WTC11 (cell line): ENCODE measurements around the gene TNFRSF1B. TPM values are rescaled to one million over a fixed set of nuclear protein-coding genes. Genes with fewer than 3 reads are reported as not detected.

Source experiments
- ATAC-seq: fragments of 200-7000 bp; cut with Tn5 transposase; 2 replicates; pipeline ENCODE4 v1.10.0; 2021; ENCODE audit warnings: mild to moderate bottlenecking, moderate library complexity
- CTCF ChIA-PET: fragments of 300-600 bp; sonication (Branson Sonifier 250); formaldehyde crosslinking; loops from one replicate; lab custom pipeline; 2021; ENCODE audit warnings: antibody characterized with exemption; lab: Charles Lee
- POLR2A ChIA-PET: fragments of 350-600 bp; sonication (Branson Sonifier 250); formaldehyde crosslinking; loops from one replicate; lab custom pipeline; 2021; ENCODE audit warnings: antibody characterized with exemption; lab: Charles Lee
- DNase-seq: peaks from one replicate; pipeline ENCODE4 v3.0.0; 2021; ENCODE audit warnings: low spot score
- H3K27ac Mint-ChIP-seq: 2 replicates; pipeline ENCODE4 v1.8.0; 2021; ENCODE audit warnings: mixed read lengths
- H3K27me3 Mint-ChIP-seq: 2 replicates; pipeline ENCODE4 v1.8.0; 2021; ENCODE audit warnings: low read depth, mild to moderate bottlenecking, moderate library complexity, mixed read lengths
- H3K36me3 Mint-ChIP-seq: 2 replicates; pipeline ENCODE4 v1.8.0; 2021; ENCODE audit warnings: mixed read lengths
- H3K4me1 Mint-ChIP-seq: 2 replicates; pipeline ENCODE4 v1.8.0; 2022; ENCODE audit warnings: mixed read lengths
- H3K4me3 Mint-ChIP-seq: 2 replicates; pipeline ENCODE4 v1.8.0; 2021; ENCODE audit warnings: mild to moderate bottlenecking, moderate library complexity, mixed read lengths
- H3K9me3 Mint-ChIP-seq: 2 replicates; pipeline ENCODE4 v1.8.0; 2021; ENCODE audit warnings: mixed read lengths
- ATF2 ChIP-seq: sonication (generic); formaldehyde crosslinking; IDR thresholded peaks from 2 replicates; pipeline ENCODE4 v1.8.1; 2022; ENCODE audit warnings: low read depth, missing genetic modification reagents, borderline replicate concordance
- E2F4 ChIP-seq: sonication (generic); formaldehyde crosslinking; IDR thresholded peaks from 2 replicates; pipeline ENCODE4 v1.8.1; 2022; ENCODE audit warnings: low read depth, mild to moderate bottlenecking, moderate library complexity, missing genetic modification reagents, borderline replicate concordance
- EMX1 ChIP-seq: fragments of 250-450 bp; sonication (Bioruptor Pico); IDR thresholded peaks from 2 replicates; pipeline ENCODE4 v1.8.0; 2021; ENCODE audit warnings: mild to moderate bottlenecking
- ERG ChIP-seq: fragments of 250-450 bp; sonication (Bioruptor Pico); IDR thresholded peaks from 2 replicates; pipeline ENCODE4 v1.8.0; 2021; ENCODE audit warnings: mild to moderate bottlenecking
- ESRRA ChIP-seq: sonication (generic); formaldehyde crosslinking; IDR thresholded peaks from 2 replicates; pipeline ENCODE4 v1.8.1; 2022; ENCODE audit warnings: mild to moderate bottlenecking, missing genetic modification reagents, borderline replicate concordance
- HMGXB4 ChIP-seq: sonication (generic); formaldehyde crosslinking; IDR thresholded peaks from 2 replicates; pipeline ENCODE4 v1.8.1; 2023; ENCODE audit warnings: mild to moderate bottlenecking, moderate library complexity, missing genetic modification reagents
- IRF1 ChIP-seq: sonication (generic); formaldehyde crosslinking; IDR thresholded peaks from 2 replicates; pipeline ENCODE4 v1.8.0; 2023; ENCODE audit warnings: missing genetic modification reagents
- IRF2 ChIP-seq: sonication (generic); formaldehyde crosslinking; IDR thresholded peaks from 2 replicates; pipeline ENCODE4 v1.8.0; 2022; ENCODE audit warnings: low read depth, missing genetic modification reagents, borderline replicate concordance
- JUN ChIP-seq: sonication (generic); formaldehyde crosslinking; IDR thresholded peaks from 2 replicates; pipeline ENCODE4 v1.8.0; 2023; ENCODE audit warnings: mild to moderate bottlenecking, missing genetic modification reagents
- NFYB ChIP-seq: sonication (generic); formaldehyde crosslinking; conservative IDR thresholded peaks from 2 replicates; pipeline ENCODE4 v1.8.0; 2022; ENCODE audit warnings: low read depth, missing genetic modification reagents
- SOX15 ChIP-seq: fragments of 250-450 bp; sonication (Bioruptor Pico); IDR thresholded peaks from 2 replicates; pipeline ENCODE4 v1.9.0; 2021; ENCODE audit warnings: mild to moderate bottlenecking
- SP1 ChIP-seq: sonication (generic); formaldehyde crosslinking; conservative IDR thresholded peaks from 2 replicates; pipeline ENCODE4 v1.8.1; 2022; ENCODE audit warnings: missing genetic modification reagents
- TCF7 ChIP-seq: sonication (generic); formaldehyde crosslinking; IDR thresholded peaks from 2 replicates; pipeline ENCODE4 v1.8.0; 2022; ENCODE audit warnings: mild to moderate bottlenecking, low read depth, missing genetic modification reagents, moderate library complexity
- TP53 ChIP-seq: sonication (generic); formaldehyde crosslinking; IDR thresholded peaks from 2 replicates; pipeline ENCODE4 v1.8.1; 2023; ENCODE audit warnings: mild to moderate bottlenecking, missing genetic modification reagents
- ZNF263 ChIP-seq: sonication (generic); formaldehyde crosslinking; IDR thresholded peaks from 2 replicates; pipeline ENCODE4 v1.8.1; 2022; ENCODE audit warnings: low read depth, mild to moderate bottlenecking, moderate library complexity, missing genetic modification reagents
- ZNF281 ChIP-seq: sonication (generic); formaldehyde crosslinking; IDR thresholded peaks from 2 replicates; pipeline ENCODE4 v1.8.0; 2023; ENCODE audit warnings: mild to moderate bottlenecking, missing genetic modification reagents
- ZNF317 ChIP-seq: sonication (generic); formaldehyde crosslinking; IDR thresholded peaks from 2 replicates; pipeline ENCODE4 v1.8.1; 2023; ENCODE audit warnings: low read depth, mild to moderate bottlenecking, moderate library complexity, missing genetic modification reagents, borderline replicate concordance
- ZNF396 ChIP-seq: fragments of 250-450 bp; sonication (Bioruptor Pico); IDR thresholded peaks from 2 replicates; pipeline ENCODE4 v1.8.0; 2021; ENCODE audit warnings: mild to moderate bottlenecking, moderate library complexity, borderline replicate concordance
- ZNF423 ChIP-seq: fragments of 250-450 bp; sonication (Bioruptor Pico); IDR thresholded peaks from 2 replicates; pipeline ENCODE4 v2.1.2; 2022; ENCODE audit warnings: mild to moderate bottlenecking, moderate library complexity
- ZSCAN18 ChIP-seq: fragments of 250-450 bp; sonication (Bioruptor Pico); IDR thresholded peaks from 2 replicates; pipeline ENCODE4 v2.1.2; 2022; ENCODE audit warnings: mild to moderate bottlenecking, moderate library complexity
- total RNA-seq: library from RNA; stranded (reverse); gene quantifications from 3 replicates; pipeline ENCODE4 v1.2.3, GENCODE V29; 2021

The TNFRSF1B gene
- total RNA-seq, 1 experiment from 2014 or later = 2.7 TPM

GRCh38 chr1:12152113-12152891 is 14.5 kb upstream of the TNFRSF1B start:
- H3K27me3 Mint-ChIP-seq = peaks cover 16% of the 10 kb centered on the region
- H3K36me3 Mint-ChIP-seq = no peaks in the 10 kb centered on the region
- DNase-seq (no peak), ATAC-seq (no peak)
- POLR2A ChIA-PET = no interaction called here
- no peak overlapping the region for H3K4me3 Mint-ChIP-seq
- peaks cover 3% of the 10 kb centered on the region; the same call in 1 of the 2 replicates for H3K9me3 Mint-ChIP-seq
- CTCF ChIA-PET = interaction anchor here (2.1 to 3.1 kb wide), 2 partner anchors 28 to 44 kb away, joined by 11 to 15 read pairs; no protein-coding TSS in a partner anchor
- H3K4me1 Mint-ChIP-seq = 0 out of 2 replicates have a peak, but pooled peaks cover under 1% of the 10 kb centered on the region
- TF ChIP-seq TCF7 (CRISPR knock-in tag) (no peak), ZNF396 (CRISPR knock-in tag) (no peak), EMX1 (CRISPR knock-in tag) (no peak), ZNF263 (CRISPR knock-in tag) (no peak), JUN (CRISPR knock-in tag) (no peak), HMGXB4 (CRISPR knock-in tag) (no peak), SOX15 (no peak), E2F4 (CRISPR knock-in tag) (no peak), ATF2 (CRISPR knock-in tag) (no peak), ESRRA (CRISPR knock-in tag) (no peak), TP53 (CRISPR knock-in tag) (no peak), ZSCAN18 (CRISPR knock-in tag) (no peak), ERG (CRISPR knock-in tag) (no peak), IRF2 (CRISPR knock-in tag) (no peak), ZNF317 (no peak), ZNF281 (CRISPR knock-in tag) (no peak), SP1 (no peak), ZNF423 (CRISPR knock-in tag) (no peak), NFYB (no peak), IRF1 (CRISPR knock-in tag) (no peak)
- no peak overlapping the region for H3K27ac Mint-ChIP-seq
